H1 (cell line): ENCODE measurements around the gene TBC1D9B. TPM values are rescaled to one million over a fixed set of nuclear protein-coding genes. Genes with fewer than 3 reads are reported as not detected.
A peak's percentile ranks its signal among the peaks of the same experiment; 100 is the strongest.

Experiments
- ATF3 ChIP-seq: IDR thresholded peaks from 2 replicates; pipeline ENCODE4 v1.6.1; 2011; ENCODE audit warnings: low read depth, mild to moderate bottlenecking, low read length; ENCODE audit not compliant: insufficient read depth
- BCL11A ChIP-seq, 2 experiments: IDR thresholded peaks; one replicate each; pipeline ENCODE4 v1.6.1; 2011; ENCODE audit warnings: low read depth in 2 of 2, low read length in 2 of 2, mild to moderate bottlenecking in 2 of 2
- CTBP2 ChIP-seq: IDR thresholded peaks from 2 replicates; pipeline ENCODE4 v1.7.0; 2011; ENCODE audit warnings: borderline replicate concordance, mild to moderate bottlenecking, moderate library complexity, mixed read lengths, low read length; ENCODE audit not compliant: insufficient read depth, insufficient read length
- CTCF ChIP-seq, 3 experiments: IDR thresholded peaks; 1 replicate in 2 of 3; 2 replicates in 1 of 3; pipeline versions ENCODE4 v1.5.1 to v1.6.1; 2011; ENCODE audit warnings: low read length in 3 of 3, mild to moderate bottlenecking in 3 of 3, inconsistent platforms in 2 of 3, low read depth in 1 of 3, moderate library complexity in 1 of 3; ENCODE audit not compliant: insufficient read depth in 1 of 3; ENCODE audit errors: control extremely low read depth in 1 of 3
- EGR1 ChIP-seq: IDR thresholded peaks from 2 replicates; pipeline ENCODE4 v1.6.1; 2011; ENCODE audit warnings: low read depth, low read length, borderline replicate concordance
- EZH2 ChIP-seq: fragments of 200-600 bp; sonication (generic); IDR thresholded peaks from 2 replicates; pipeline ENCODE4 v1.7.1; 2012; ENCODE audit warnings: low read depth, mild to moderate bottlenecking, moderate library complexity, low read length, inconsistent platforms; ENCODE audit not compliant: severe bottlenecking
- FOSL1 ChIP-seq: IDR thresholded peaks from 2 replicates; pipeline ENCODE4 v1.6.1; 2011; ENCODE audit warnings: mild to moderate bottlenecking, low read depth, low read length, moderate library complexity; ENCODE audit not compliant: insufficient read depth
- KDM4A ChIP-seq: IDR thresholded peaks from one replicate; pipeline ENCODE4 v1.7.1; 2012; ENCODE audit warnings: low read depth, mild to moderate bottlenecking, moderate library complexity, low read length, inconsistent platforms; ENCODE audit not compliant: severe bottlenecking
- PHF8 ChIP-seq: fragments of 200-600 bp; sonication (generic); conservative IDR thresholded peaks from 2 replicates; pipeline ENCODE4 v1.7.1; 2012; ENCODE audit warnings: low read depth, mild to moderate bottlenecking, inconsistent platforms, low read length, moderate library complexity
- SIN3A ChIP-seq, 2 experiments: IDR thresholded peaks in 1 of 2; conservative IDR thresholded peaks in 1 of 2; 2 replicates each; pipeline ENCODE4 v1.6.1; 2011 to 2012; ENCODE audit warnings: low read length in 2 of 2, improper control_type of control experiment in 1 of 2, low read depth in 1 of 2, mild to moderate bottlenecking in 1 of 2
- SP2 ChIP-seq: IDR thresholded peaks from 2 replicates; pipeline ENCODE4 v1.6.1; 2012; ENCODE audit warnings: mild to moderate bottlenecking, low read length, inconsistent platforms
- SRF ChIP-seq: IDR thresholded peaks from 2 replicates; pipeline ENCODE4 v1.6.1; 2011; ENCODE audit warnings: mild to moderate bottlenecking, low read depth, low read length, moderate library complexity
- polyA plus RNA-seq, 7 experiments: library from polyadenylated mRNA; depleted of rRNA in 3 of 7; stranded (reverse) in 5 of 7; unstranded in 2 of 7; fragments of >200 nt in 5 of 7; fragments of 200-250 nt in 2 of 7; gene quantifications; 1 replicate in 5 of 7; 2 replicates in 1 of 7; 4 replicates in 1 of 7; pipeline versions ENCODE4 v1.2.1 to v1.2.3, GENCODE V29; 2011 to 2013; ENCODE audit warnings: missing spikeins in 2 of 7, mixed read lengths in 2 of 7
- total RNA-seq: library from RNA; stranded (reverse); fragmentation: NEBNext Ultra II Directional; extraction: Animal tissue kit (Norgen Biotek cat#: 25700); gene quantifications from 2 replicates; pipeline ENCODE4 v1.2.1, GENCODE V29; 2021
- TF ChIP-seq, protein P1 (sequence below): IDR thresholded peaks from 2 replicates; pipeline ENCODE4 v1.6.1; 2012; ENCODE audit warnings: low read length, inconsistent platforms

TBC1D9B gene
- total and polyA plus RNA-seq, 2 of the 8 experiments (the other 6 are each of a cell fraction or from before 2014, with no cell fraction given) = 33.6 to 57.1 TPM

GRCh38 chr5:179819296-179820126 is 88.2 kb downstream of the TBC1D9B start (continued):
- no peak for TF ChIP-seq CTCF (IDR thresholded peaks at IDR 0.05; ENCODE audit: control extremely low read depth in 1 of 3, insufficient read depth in 1 of 3, low read depth in 1 of 3, low read length in 3 of 3)
- no peak for TF ChIP-seq CTBP2
- no peak for TF ChIP-seq FOSL1
- TF ChIP-seq BCL11A (IDR thresholded peaks at IDR 0.05; ENCODE audit: low read depth in 2 of 2, low read length in 2 of 2) = no peak
- no peak for TF ChIP-seq ATF3
- TF ChIP-seq, protein P1, sequence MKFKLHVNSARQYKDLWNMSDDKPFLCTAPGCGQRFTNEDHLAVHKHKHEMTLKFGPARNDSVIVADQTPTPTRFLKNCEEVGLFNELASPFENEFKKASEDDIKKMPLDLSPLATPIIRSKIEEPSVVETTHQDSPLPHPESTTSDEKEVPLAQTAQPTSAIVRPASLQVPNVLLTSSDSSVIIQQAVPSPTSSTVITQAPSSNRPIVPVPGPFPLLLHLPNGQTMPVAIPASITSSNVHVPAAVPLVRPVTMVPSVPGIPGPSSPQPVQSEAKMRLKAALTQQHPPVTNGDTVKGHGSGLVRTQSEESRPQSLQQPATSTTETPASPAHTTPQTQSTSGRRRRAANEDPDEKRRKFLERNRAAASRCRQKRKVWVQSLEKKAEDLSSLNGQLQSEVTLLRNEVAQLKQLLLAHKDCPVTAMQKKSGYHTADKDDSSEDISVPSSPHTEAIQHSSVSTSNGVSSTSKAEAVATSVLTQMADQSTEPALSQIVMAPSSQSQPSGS = no peak
- no peak for TF ChIP-seq PHF8
- no peak for TF ChIP-seq EGR1
- no peak for TF ChIP-seq SP2
- no peak for TF ChIP-seq EZH2
- no peak for TF ChIP-seq KDM4A
- TF ChIP-seq SIN3A (conservative IDR thresholded peaks at IDR 0.05 in 1 of 2, IDR thresholded peaks at IDR 0.05 in 1 of 2; ENCODE audit: low read depth in 1 of 2, low read length in 2 of 2) = peak in 1 of 2 experiments; percentile 30; a peak in 1 of 4 replicates
- no peak for TF ChIP-seq SRF
